Endothelial cell of umbilical vein (primary cell): ENCODE results near the gene PAX2. TPM values are rescaled to one million over a fixed set of nuclear protein-coding genes. Genes with fewer than 3 reads are reported as not detected.

Experiments
- BruUV-seq: library from RNA; stranded (reverse); fragments of 400-500 nt; replicated peaks from 2 replicates; lab custom pipeline; 2021; lab: Mats Ljungman, UMichigan
- CTCF ChIA-PET: fragments of 300-600, 350-600 bp; sonication (Branson Sonifier 250); formaldehyde crosslinking; loops from one replicate; lab custom pipeline; 2021; ENCODE audit warnings: antibody characterized with exemption, inconsistent platforms; lab: Charles Lee
- POLR2A ChIA-PET: fragments of 300-600, 350-600 bp; sonication (Branson Sonifier 250); formaldehyde crosslinking; loops from one replicate; lab custom pipeline; 2021; ENCODE audit warnings: antibody characterized with exemption, inconsistent platforms; lab: Charles Lee
- DNase-seq: peaks from one replicate; pipeline ENCODE4 v3.0.0-alpha.2; 2011; ENCODE audit warnings: low read depth, low spot score
- FAIRE-seq: peaks from 2 replicates; lab custom pipeline; 2011; peaks lifted over from hg19 to GRCh38; lab: Jason Lieb, UNC
- H2AFZ ChIP-seq: 2 replicates; pipeline ENCODE4 v1.6.0; 2012; ENCODE audit warnings: low read depth, low read length, control low read depth, inconsistent platforms
- H3K27ac ChIP-seq: 2 replicates; pipeline ENCODE4 v1.5.1; 2011; ENCODE audit warnings: low read depth, mild to moderate bottlenecking, control low read depth, low read length, moderate library complexity; ENCODE audit not compliant: insufficient read depth
- H3K27me3 ChIP-seq, 2 experiments: 2 replicates each; pipeline versions ENCODE4 v1.6.0 to v1.6.1; 2011; ENCODE audit warnings: low read length in 2 of 2, mixed read lengths in 1 of 2; ENCODE audit not compliant: control insufficient read depth in 2 of 2, insufficient read depth in 2 of 2
- H3K36me3 ChIP-seq, 2 experiments: 2 replicates in 1 of 2; 3 replicates in 1 of 2; pipeline ENCODE4 v1.5.1; 2011; ENCODE audit warnings: low read length in 2 of 2, mild to moderate bottlenecking in 1 of 2, moderate library complexity in 1 of 2; ENCODE audit not compliant: control insufficient read depth in 2 of 2, insufficient read depth in 2 of 2; ENCODE audit errors: extremely low read depth in 1 of 2
- H3K4me1 ChIP-seq: 3 replicates; pipeline ENCODE4 v1.5.1; 2011; ENCODE audit warnings: mild to moderate bottlenecking, low read length; ENCODE audit not compliant: control insufficient read depth, insufficient read depth; ENCODE audit errors: extremely low read depth
- H3K4me2 ChIP-seq: 2 replicates; pipeline ENCODE4 v1.6.1; 2011; ENCODE audit warnings: low read length, control low read depth, mixed read lengths; ENCODE audit not compliant: insufficient read depth
- H3K4me3 ChIP-seq, 3 experiments: fragments of 200-600 bp in 1 of 3; sonication (generic), shearing (Covaris generic) in 1 of 3; replicated peaks in 1 of 3; 2 replicates each; pipeline ENCODE4 v1.5.1; 2011 to 2016; ENCODE audit warnings: control low read depth in 3 of 3, low read length in 3 of 3, mild to moderate bottlenecking in 2 of 3, inconsistent platforms in 1 of 3, low read depth in 1 of 3, moderate library complexity in 1 of 3; ENCODE audit not compliant: insufficient read depth in 1 of 3
- H3K79me2 ChIP-seq: 2 replicates; pipeline ENCODE4 v1.6.0; 2012; ENCODE audit warnings: low read length, inconsistent platforms; ENCODE audit not compliant: control insufficient read depth, insufficient read depth
- H3K9ac ChIP-seq: replicated peaks from 2 replicates; pipeline ENCODE3; 2011; ENCODE audit warnings: low read length, control low read depth; ENCODE audit not compliant: insufficient read depth; ENCODE audit errors: extremely low read depth
- H3K9me1 ChIP-seq: replicated peaks from 3 replicates; pipeline ENCODE4 v1.6.0; 2011; ENCODE audit warnings: mild to moderate bottlenecking, low read length; ENCODE audit not compliant: control insufficient read depth, insufficient read depth; ENCODE audit errors: extremely low read depth
- H3K9me3 ChIP-seq: replicated peaks from 2 replicates; pipeline ENCODE4 v1.5.1; 2012; ENCODE audit warnings: low read length, inconsistent platforms; ENCODE audit not compliant: control insufficient read depth, insufficient read depth
- H4K20me1 ChIP-seq: replicated peaks from 2 replicates; pipeline ENCODE3; 2011; ENCODE audit warnings: mild to moderate bottlenecking, low read length; ENCODE audit not compliant: control insufficient read depth, insufficient read depth; ENCODE audit errors: extremely low read depth
- EZH2 ChIP-seq: IDR thresholded peaks from 2 replicates; pipeline ENCODE4 v1.6.1; 2012; ENCODE audit warnings: borderline replicate concordance, low read depth, mild to moderate bottlenecking, moderate library complexity, low read length, inconsistent platforms; ENCODE audit not compliant: severe bottlenecking
- FOS ChIP-seq: IDR thresholded peaks from 2 replicates; pipeline ENCODE4 v1.6.1; 2011; ENCODE audit warnings: mild to moderate bottlenecking, low read length, moderate library complexity, borderline replicate concordance; ENCODE audit not compliant: insufficient read depth
- GATA2 ChIP-seq: IDR thresholded peaks from 2 replicates; pipeline ENCODE4 v1.7.0; 2011; ENCODE audit warnings: low read depth, mild to moderate bottlenecking, moderate library complexity, mixed read lengths, low read length; ENCODE audit not compliant: insufficient read length, insufficient read depth
- JUN ChIP-seq: IDR thresholded peaks from 2 replicates; pipeline ENCODE4 v1.6.1; 2011; ENCODE audit warnings: borderline replicate concordance, low read depth; ENCODE audit not compliant: insufficient read length, insufficient read depth
- MYC ChIP-seq: IDR thresholded peaks from one replicate; pipeline ENCODE4 v1.6.1; 2011; ENCODE audit warnings: mild to moderate bottlenecking, low read depth, low read length
- POLR2A ChIP-seq: IDR thresholded peaks from 2 replicates; pipeline ENCODE4 v1.6.1; 2012; ENCODE audit warnings: low read depth, mild to moderate bottlenecking, control low read depth, low read length
- POLR2AphosphoS5 ChIP-seq: IDR thresholded peaks from 2 replicates; pipeline ENCODE4 v1.6.1; 2012; ENCODE audit warnings: low read depth, mild to moderate bottlenecking, control low read depth, low read length, moderate library complexity; ENCODE audit not compliant: insufficient read depth
- dilution Hi-C: fragments of 300-500 bp; cut with MboI; formaldehyde crosslinking; loops from one replicate; pipeline ENCODE4 v1.15.0; 2019; ENCODE audit warnings: low sequenced_read_pairs; ENCODE audit not compliant: extremely low pct_ligation_motif_present
- intact Hi-C: fragments of 100-400 bp; cut with micrococcal nuclease; formaldehyde crosslinking; loops from one replicate; pipeline ENCODE4 v1.10.0; 2022
- polyA plus RNA-seq, 4 experiments: library from polyadenylated mRNA; depleted of rRNA in 3 of 4; stranded (reverse) in 3 of 4; unstranded in 1 of 4; fragments of >200 nt; gene quantifications; 2 replicates each; pipeline versions ENCODE4 v1.2.1 to v1.2.3, GENCODE V29; 2011 to 2012; ENCODE audit warnings: missing spikeins in 1 of 4
- total RNA-seq: library from RNA; stranded (reverse); gene quantifications from 2 replicates; pipeline ENCODE4 v1.2.3, GENCODE V29; 2021
- TF ChIP-seq, protein P1 (sequence below): IDR thresholded peaks from 2 replicates; pipeline ENCODE4 v1.6.1; 2011; ENCODE audit not compliant: insufficient read depth, insufficient read length
- TF ChIP-seq, protein P2 (sequence below), 2 donors: IDR thresholded peaks; 1 replicate in 1 of 2; 2 replicates in 1 of 2; pipeline ENCODE4 v1.5.1; 2011; ENCODE audit warnings: low read length in 2 of 2, mild to moderate bottlenecking in 2 of 2, moderate library complexity in 2 of 2, control low read depth in 1 of 2, inconsistent platforms in 1 of 2, low read depth in 1 of 2; ENCODE audit not compliant: insufficient read depth in 1 of 2; ENCODE audit errors: extremely low read depth in 1 of 2

PAX2 gene
- total and polyA plus RNA-seq, 2 donors (not counting 3 experiments of a cell fraction or from before 2014, with no cell fraction given), result not detected

DNA sequence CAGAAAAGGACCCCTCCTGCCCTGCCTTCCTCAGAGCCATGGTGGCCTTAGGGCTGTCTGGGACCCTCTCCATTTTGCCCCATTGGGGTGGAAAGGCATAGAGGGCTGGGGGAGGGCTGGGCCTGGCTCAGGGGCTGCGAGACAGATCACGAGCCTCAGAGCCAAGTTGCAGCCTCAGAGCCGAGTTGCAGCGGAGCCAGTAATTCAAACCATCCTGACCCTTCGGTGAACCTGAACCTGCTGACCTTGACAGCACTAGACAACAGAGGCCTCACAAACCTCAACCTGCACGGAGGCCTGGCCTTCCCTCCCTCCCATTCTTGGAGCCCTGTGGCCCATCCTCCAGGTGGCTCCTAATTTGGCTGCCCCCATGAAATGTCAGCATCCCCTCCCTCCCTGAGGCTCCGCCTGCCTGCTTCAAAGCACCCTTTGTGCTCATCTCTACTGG lies 45.4 kb downstream of the PAX2 start:
- H3K4me2 ChIP-seq, result no peak overlapping the region
- H3K9me1 ChIP-seq, result no peaks in the 10 kb centered on the region
- TF ChIP-seq GATA2, result no peak
- TF ChIP-seq JUN, result no peak
- TF ChIP-seq, protein P1, sequence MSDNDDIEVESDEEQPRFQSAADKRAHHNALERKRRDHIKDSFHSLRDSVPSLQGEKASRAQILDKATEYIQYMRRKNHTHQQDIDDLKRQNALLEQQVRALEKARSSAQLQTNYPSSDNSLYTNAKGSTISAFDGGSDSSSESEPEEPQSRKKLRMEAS, result no peak
- no peak for TF ChIP-seq MYC
- no peak for TF ChIP-seq POLR2A
- TF ChIP-seq, protein P2, sequence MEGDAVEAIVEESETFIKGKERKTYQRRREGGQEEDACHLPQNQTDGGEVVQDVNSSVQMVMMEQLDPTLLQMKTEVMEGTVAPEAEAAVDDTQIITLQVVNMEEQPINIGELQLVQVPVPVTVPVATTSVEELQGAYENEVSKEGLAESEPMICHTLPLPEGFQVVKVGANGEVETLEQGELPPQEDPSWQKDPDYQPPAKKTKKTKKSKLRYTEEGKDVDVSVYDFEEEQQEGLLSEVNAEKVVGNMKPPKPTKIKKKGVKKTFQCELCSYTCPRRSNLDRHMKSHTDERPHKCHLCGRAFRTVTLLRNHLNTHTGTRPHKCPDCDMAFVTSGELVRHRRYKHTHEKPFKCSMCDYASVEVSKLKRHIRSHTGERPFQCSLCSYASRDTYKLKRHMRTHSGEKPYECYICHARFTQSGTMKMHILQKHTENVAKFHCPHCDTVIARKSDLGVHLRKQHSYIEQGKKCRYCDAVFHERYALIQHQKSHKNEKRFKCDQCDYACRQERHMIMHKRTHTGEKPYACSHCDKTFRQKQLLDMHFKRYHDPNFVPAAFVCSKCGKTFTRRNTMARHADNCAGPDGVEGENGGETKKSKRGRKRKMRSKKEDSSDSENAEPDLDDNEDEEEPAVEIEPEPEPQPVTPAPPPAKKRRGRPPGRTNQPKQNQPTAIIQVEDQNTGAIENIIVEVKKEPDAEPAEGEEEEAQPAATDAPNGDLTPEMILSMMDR (IDR thresholded peaks at IDR 0.05; ENCODE audit: extremely low read depth in 1 of 2, insufficient read depth in 1 of 2, low read depth in 1 of 2, low read length in 2 of 2), result no peak
- no peak for TF ChIP-seq EZH2
- no peak for TF ChIP-seq POLR2AphosphoS5
- TF ChIP-seq FOS, result no peak
- peaks cover 17 to 28% of the 10 kb centered on the region in 2 experiments for H3K27me3 ChIP-seq
- POLR2A ChIA-PET, result no interaction called here
- no TSS peak for BruUV-seq
- no peaks in the 10 kb centered on the region for H3K36me3 ChIP-seq
- H4K20me1 ChIP-seq, result no peaks in the 10 kb centered on the region
- no peaks in the 10 kb centered on the region for H3K4me1 ChIP-seq
- intact Hi-C loops (no loop called here), dilution Hi-C loops (no loop called here)
- H3K4me3 ChIP-seq, result no peak overlapping the region
- no peak overlapping the region for H3K27ac ChIP-seq
- CTCF ChIA-PET, result interaction anchor here (0.9 kb wide), 1 partner anchor 23 kb away, joined by 3 read pairs; no protein-coding TSS in a partner anchor
- FAIRE-seq, result no peak
- no peak overlapping the region for H2AFZ ChIP-seq
- H3K79me2 ChIP-seq, result no peaks in the 10 kb centered on the region
- no peak overlapping the region for H3K9ac ChIP-seq
- no peak for DNase-seq
- no peaks in the 10 kb centered on the region for H3K9me3 ChIP-seq
